WTC11 (cell line): ENCODE data around the gene MOXD1. TPM values are rescaled to one million over a fixed set of nuclear protein-coding genes. Genes with fewer than 3 reads are reported as not detected.

Experiments used
- ATAC-seq: fragments of 200-7000 bp; cut with Tn5 transposase; 2 replicates; pipeline ENCODE4 v1.10.0; 2021; ENCODE audit warnings: mild to moderate bottlenecking, moderate library complexity
- CTCF ChIA-PET: fragments of 300-600 bp; sonication (Branson Sonifier 250); formaldehyde crosslinking; loops from one replicate; lab custom pipeline; 2021; ENCODE audit warnings: antibody characterized with exemption; lab: Charles Lee
- POLR2A ChIA-PET: fragments of 350-600 bp; sonication (Branson Sonifier 250); formaldehyde crosslinking; loops from one replicate; lab custom pipeline; 2021; ENCODE audit warnings: antibody characterized with exemption; lab: Charles Lee
- DNase-seq: peaks from one replicate; pipeline ENCODE4 v3.0.0; 2021; ENCODE audit warnings: low spot score
- H3K27ac Mint-ChIP-seq: 2 replicates; pipeline ENCODE4 v1.8.0; 2021; ENCODE audit warnings: mixed read lengths
- H3K27me3 Mint-ChIP-seq: 2 replicates; pipeline ENCODE4 v1.8.0; 2021; ENCODE audit warnings: low read depth, mild to moderate bottlenecking, moderate library complexity, mixed read lengths
- H3K36me3 Mint-ChIP-seq: 2 replicates; pipeline ENCODE4 v1.8.0; 2021; ENCODE audit warnings: mixed read lengths
- H3K4me1 Mint-ChIP-seq: 2 replicates; pipeline ENCODE4 v1.8.0; 2022; ENCODE audit warnings: mixed read lengths
- H3K4me3 Mint-ChIP-seq: 2 replicates; pipeline ENCODE4 v1.8.0; 2021; ENCODE audit warnings: mild to moderate bottlenecking, moderate library complexity, mixed read lengths
- H3K9me3 Mint-ChIP-seq: 2 replicates; pipeline ENCODE4 v1.8.0; 2021; ENCODE audit warnings: mixed read lengths
- ARID4B ChIP-seq: sonication (generic); formaldehyde crosslinking; IDR thresholded peaks from 2 replicates; pipeline ENCODE4 v1.8.0; 2023; ENCODE audit warnings: missing genetic modification reagents, mild to moderate bottlenecking, borderline replicate concordance
- ATF3 ChIP-seq: sonication (generic); formaldehyde crosslinking; conservative IDR thresholded peaks from 2 replicates; pipeline ENCODE4 v1.8.1; 2022; ENCODE audit warnings: mild to moderate bottlenecking, missing genetic modification reagents
- CBFB ChIP-seq: sonication (generic); formaldehyde crosslinking; IDR thresholded peaks from 2 replicates; pipeline ENCODE4 v1.8.1; 2022; ENCODE audit warnings: mild to moderate bottlenecking, low read depth, missing genetic modification reagents
- CDX4 ChIP-seq: fragments of 250-450 bp; sonication (Bioruptor Pico); IDR thresholded peaks from 2 replicates; pipeline ENCODE4 v1.9.0; 2021; ENCODE audit warnings: moderate library complexity, mild to moderate bottlenecking, inconsistent platforms, borderline replicate concordance
- CREM ChIP-seq: sonication (generic); formaldehyde crosslinking; IDR thresholded peaks from 2 replicates; pipeline ENCODE4 v1.8.1; 2022; ENCODE audit warnings: mild to moderate bottlenecking, missing genetic modification reagents, moderate library complexity
- CTCF ChIP-seq: fragments of 200-600 bp; IDR thresholded peaks from 2 replicates; pipeline ENCODE4 v1.8.0; 2022; ENCODE audit warnings: antibody characterized with exemption
- E2F5 ChIP-seq: sonication (generic); formaldehyde crosslinking; IDR thresholded peaks from 2 replicates; pipeline ENCODE4 v1.8.1; 2022; ENCODE audit warnings: mild to moderate bottlenecking, moderate library complexity, missing genetic modification reagents
- FOXJ3 ChIP-seq: sonication (generic); formaldehyde crosslinking; IDR thresholded peaks from 2 replicates; pipeline ENCODE4 v1.9.0; 2021; ENCODE audit warnings: missing genetic modification reagents, mild to moderate bottlenecking, borderline replicate concordance
- GTF2I ChIP-seq: fragments of 250-450 bp; sonication (Bioruptor Pico); conservative IDR thresholded peaks from 2 replicates; pipeline ENCODE4 v1.4.0; 2021; ENCODE audit warnings: mild to moderate bottlenecking
- IRF2 ChIP-seq: sonication (generic); formaldehyde crosslinking; IDR thresholded peaks from 2 replicates; pipeline ENCODE4 v1.8.0; 2022; ENCODE audit warnings: low read depth, missing genetic modification reagents, borderline replicate concordance
- MXD4 ChIP-seq: fragments of 250-450 bp; sonication (Bioruptor Pico); IDR thresholded peaks from 2 replicates; pipeline ENCODE4 v1.8.0; 2021; ENCODE audit warnings: mild to moderate bottlenecking, moderate library complexity, borderline replicate concordance
- PRRX2 ChIP-seq: fragments of 250-450 bp; sonication (Bioruptor Pico); IDR thresholded peaks from 2 replicates; pipeline ENCODE4 v1.8.0; 2021; ENCODE audit warnings: mild to moderate bottlenecking
- SMAD3 ChIP-seq: sonication (generic); formaldehyde crosslinking; IDR thresholded peaks from 2 replicates; pipeline ENCODE4 v1.8.0; 2022; ENCODE audit warnings: missing genetic modification reagents, mild to moderate bottlenecking, borderline replicate concordance
- SMAD4 ChIP-seq: sonication (generic); formaldehyde crosslinking; IDR thresholded peaks from 2 replicates; pipeline ENCODE4 v1.8.0; 2022; ENCODE audit warnings: mild to moderate bottlenecking, missing genetic modification reagents
- SOX15 ChIP-seq: fragments of 250-450 bp; sonication (Bioruptor Pico); IDR thresholded peaks from 2 replicates; pipeline ENCODE4 v1.9.0; 2021; ENCODE audit warnings: mild to moderate bottlenecking
- TCF7 ChIP-seq: sonication (generic); formaldehyde crosslinking; IDR thresholded peaks from 2 replicates; pipeline ENCODE4 v1.8.0; 2022; ENCODE audit warnings: mild to moderate bottlenecking, low read depth, missing genetic modification reagents, moderate library complexity
- ZMAT4 ChIP-seq: fragments of 250-450 bp; sonication (Bioruptor Pico); IDR thresholded peaks from 2 replicates; pipeline ENCODE4 v1.9.0; 2021; ENCODE audit warnings: mild to moderate bottlenecking
- ZNF121 ChIP-seq: sonication (generic); formaldehyde crosslinking; IDR thresholded peaks from 2 replicates; pipeline ENCODE4 v1.8.0; 2023; ENCODE audit warnings: missing genetic modification reagents
- ZNF317 ChIP-seq: sonication (generic); formaldehyde crosslinking; IDR thresholded peaks from 2 replicates; pipeline ENCODE4 v1.8.1; 2023; ENCODE audit warnings: low read depth, mild to moderate bottlenecking, moderate library complexity, missing genetic modification reagents, borderline replicate concordance
- ZNF416 ChIP-seq: fragments of 250-450 bp; sonication (Bioruptor Pico); IDR thresholded peaks from 2 replicates; pipeline ENCODE4 v1.9.0; 2021; ENCODE audit warnings: mild to moderate bottlenecking, inconsistent platforms
- ZNF532 ChIP-seq: fragments of 250-450 bp; sonication (Bioruptor Pico); IDR thresholded peaks from 2 replicates; pipeline ENCODE4 v1.9.0; 2021; ENCODE audit warnings: mild to moderate bottlenecking, borderline replicate concordance
- ZSCAN18 ChIP-seq: fragments of 250-450 bp; sonication (Bioruptor Pico); IDR thresholded peaks from 2 replicates; pipeline ENCODE4 v2.1.2; 2022; ENCODE audit warnings: mild to moderate bottlenecking, moderate library complexity
- total RNA-seq: library from RNA; stranded (reverse); gene quantifications from 3 replicates; pipeline ENCODE4 v1.2.3, GENCODE V29; 2021

MOXD1 gene
- total RNA-seq, 1 experiment from 2014 or later: 1.7 TPM

GRCh38 chr6:132425176-132425575, 23.9 kb upstream of the MOXD1 start (continued):
- no peak for TF ChIP-seq E2F5 (CRISPR knock-in tag)
- TF ChIP-seq FOXJ3 (CRISPR knock-in tag): no peak
- no peak for TF ChIP-seq SMAD3 (CRISPR knock-in tag)
- no peak for TF ChIP-seq SOX15
- no peak for TF ChIP-seq CTCF
- no peak for TF ChIP-seq ATF3 (CRISPR knock-in tag)
- TF ChIP-seq ZNF532: no peak
- no peak for TF ChIP-seq GTF2I
- no peak for TF ChIP-seq ZNF416 (CRISPR knock-in tag)
- no peak for TF ChIP-seq ZMAT4
- no peak for TF ChIP-seq ARID4B (CRISPR knock-in tag)
- no peak for TF ChIP-seq ZNF121 (CRISPR knock-in tag)

- Mint-ChIP-seq H3K9me3 (peaks cover 45% of the 10 kb centered on the region), H3K27me3 (no peaks in the 10 kb centered on the region; the same call in 1 of the 2 replicates), H3K4me3 (no peak overlapping the region), H3K27ac (no peak overlapping the region), H3K4me1 (no peaks in the 10 kb centered on the region), H3K36me3 (peaks cover 5% of the 10 kb centered on the region; the same call in 1 of the 2 replicates)
- DNase-seq: no peak
- ChIA-PET CTCF (no interaction called here), POLR2A (no interaction called here)
- no peak for TF ChIP-seq MXD4 (CRISPR knock-in tag)
- TF ChIP-seq CDX4: no peak
- no peak for TF ChIP-seq ZSCAN18 (CRISPR knock-in tag)
- no peak for TF ChIP-seq TCF7 (CRISPR knock-in tag)
- TF ChIP-seq SMAD3 (CRISPR knock-in tag): no peak
- TF ChIP-seq SMAD4 (CRISPR knock-in tag): no peak
- no peak for TF ChIP-seq PRRX2
- TF ChIP-seq CBFB: no peak
- no peak for TF ChIP-seq CREM (CRISPR knock-in tag)
- TF ChIP-seq IRF2 (CRISPR knock-in tag): no peak
- no peak for TF ChIP-seq ZNF317 (CRISPR knock-in tag)
- no peak for TF ChIP-seq E2F5 (CRISPR knock-in tag)
- ATAC-seq: no peak
Observed at GRCh38 chr6:132423839-132424238, 22.6 kb upstream of the MOXD1 start.
